SK-N-SH (cell line): Measurements from ENCODE around the gene MYLK3. TPM values are rescaled to one million over a fixed set of nuclear protein-coding genes. Genes with fewer than 3 reads are reported as not detected.

Experiments
- CTCF ChIA-PET: fragments of 300-600, 350-600 bp; formaldehyde crosslinking; extraction: SDS; loops from one replicate; lab custom pipeline; 2021; lab: Yijun Ruan, JAX
- POLR2A ChIA-PET: fragments of 350-600 bp; sonication (Branson Sonifier 250); formaldehyde crosslinking; extraction: SDS; loops from one replicate; lab custom pipeline; 2020; ENCODE audit warnings: antibody characterized with exemption, inconsistent platforms; lab: Yijun Ruan, JAX
- DNase-seq: peaks from one replicate; pipeline ENCODE4 v3.0.0; 2012
- H2AFZ ChIP-seq: fragments of 200-600 bp; sonication (generic); 2 replicates; pipeline ENCODE4 v1.8.1; 2016; ENCODE audit warnings: antibody characterized with exemption, mild to moderate bottlenecking, low read depth
- H3F3A ChIP-seq: fragments of 200-600 bp; sonication (generic); replicated peaks from 2 replicates; pipeline ENCODE3; 2016; ENCODE audit warnings: antibody characterized with exemption, mild to moderate bottlenecking; ENCODE audit not compliant: insufficient read depth
- H3K27ac ChIP-seq, 2 experiments: fragments of 200-500 bp in 1 of 2; fragments of 200-600 bp in 1 of 2; sonication (Bioruptor generic) in 1 of 2; sonication (generic), shearing (Covaris generic) in 1 of 2; 2 replicates each; pipeline versions ENCODE4 v1.5.1 to v1.6.1; 2014 to 2016; ENCODE audit warnings: low read depth in 2 of 2, inconsistent platforms in 1 of 2, low read length in 1 of 2, mild to moderate bottlenecking in 1 of 2, mixed read lengths in 1 of 2
- H3K27me3 ChIP-seq: fragments of 200-600 bp; sonication (generic), shearing (Covaris generic); 2 replicates; pipeline ENCODE4 v1.6.1; 2016; ENCODE audit warnings: mixed run types; ENCODE audit not compliant: insufficient read depth
- H3K36me3 ChIP-seq, 2 experiments: fragments of 200-500 bp in 1 of 2; fragments of 200-600 bp in 1 of 2; sonication (Bioruptor generic) in 1 of 2; sonication (generic) in 1 of 2; replicated peaks in 1 of 2; 2 replicates each; pipeline versions ENCODE3 to v1.5.1; 2014 to 2016; ENCODE audit warnings: low read length in 1 of 2, mild to moderate bottlenecking in 1 of 2; ENCODE audit not compliant: insufficient read depth in 2 of 2, control insufficient read depth in 1 of 2
- H3K4me1 ChIP-seq, 2 experiments: fragments of 200-500 bp in 1 of 2; fragments of 200-600 bp in 1 of 2; sonication (Bioruptor generic) in 1 of 2; sonication (generic), shearing (Covaris generic) in 1 of 2; 2 replicates each; pipeline versions ENCODE4 v1.5.1 to v1.6.1; 2014 to 2016; ENCODE audit warnings: low read depth in 1 of 2, low read length in 1 of 2, mixed run types in 1 of 2; ENCODE audit not compliant: insufficient read depth in 2 of 2, control insufficient read depth in 1 of 2
- H3K4me2 ChIP-seq: fragments of 200-600 bp; sonication (generic), shearing (Covaris generic); 2 replicates; pipeline ENCODE4 v1.6.1; 2017; ENCODE audit warnings: mixed run types
- H3K4me3 ChIP-seq, 2 experiments: fragments of 200-500 bp in 1 of 2; fragments of 200-600 bp in 1 of 2; sonication (Bioruptor generic) in 1 of 2; sonication (generic), shearing (Covaris generic) in 1 of 2; 2 replicates each; pipeline versions ENCODE4 v1.5.1 to v1.8.1; 2014 to 2016; ENCODE audit warnings: low read depth in 2 of 2, inconsistent platforms in 1 of 2, low read length in 1 of 2, mild to moderate bottlenecking in 1 of 2, mixed read lengths in 1 of 2, moderate library complexity in 1 of 2
- H3K79me2 ChIP-seq: fragments of 200-600 bp; sonication (generic); 2 replicates; pipeline ENCODE4 v1.8.1; 2017; ENCODE audit warnings: mild to moderate bottlenecking; ENCODE audit not compliant: insufficient read depth
- H3K9ac ChIP-seq: fragments of 200-600 bp; sonication (generic); 2 replicates; pipeline ENCODE4 v1.6.1; 2017; ENCODE audit warnings: mixed run types
- H3K9me2 ChIP-seq: fragments of 200-600 bp; sonication (generic); 2 replicates; pipeline ENCODE4 v1.6.1; 2017; ENCODE audit warnings: mixed run types
- H3K9me3 ChIP-seq: fragments of 200-600 bp; sonication (generic); 2 replicates; pipeline ENCODE4 v1.6.1; 2017; ENCODE audit warnings: mixed run types, mild to moderate bottlenecking, moderate library complexity
- H4K20me1 ChIP-seq: fragments of 200-600 bp; sonication (generic); 2 replicates; pipeline ENCODE4 v1.6.1; 2017; ENCODE audit warnings: mild to moderate bottlenecking, mixed run types; ENCODE audit not compliant: insufficient read depth
- ELF1 ChIP-seq: IDR thresholded peaks from 2 replicates; pipeline ENCODE4 v1.4.0; 2012
- EP300 ChIP-seq, 2 experiments: IDR thresholded peaks; 2 replicates each; pipeline versions ENCODE4 v1.4.0 to v1.6.1; 2012; ENCODE audit warnings: borderline replicate concordance in 1 of 2, low read depth in 1 of 2, low read length in 1 of 2
- FOSL2 ChIP-seq: IDR thresholded peaks from 2 replicates; pipeline ENCODE4 v1.4.0; 2012; ENCODE audit warnings: low read depth, mild to moderate bottlenecking, moderate library complexity, borderline replicate concordance
- FOXM1 ChIP-seq: IDR thresholded peaks from 2 replicates; pipeline ENCODE4 v1.4.0; 2012; ENCODE audit warnings: low read depth, mild to moderate bottlenecking
- GATA2 ChIP-seq: sonication (generic); formaldehyde crosslinking; IDR thresholded peaks from 2 replicates; pipeline ENCODE4 v1.5.0; 2020; ENCODE audit warnings: mild to moderate bottlenecking, missing genetic modification reagents
- JUND ChIP-seq: IDR thresholded peaks from 2 replicates; pipeline ENCODE4 v1.4.0; 2012
- MEF2A ChIP-seq: IDR thresholded peaks from 2 replicates; pipeline ENCODE4 v1.4.0; 2012; ENCODE audit warnings: low read depth, borderline replicate concordance
- NFIC ChIP-seq: IDR thresholded peaks from 2 replicates; pipeline ENCODE4 v1.4.0; 2012; ENCODE audit warnings: borderline replicate concordance
- NRF1 ChIP-seq: IDR thresholded peaks from 2 replicates; pipeline ENCODE4 v1.6.1; 2012; ENCODE audit warnings: low read depth, mild to moderate bottlenecking, low read length
- RAD21 ChIP-seq: IDR thresholded peaks from 2 replicates; pipeline ENCODE4 v1.6.1; 2012; ENCODE audit warnings: mild to moderate bottlenecking, low read length
- RCOR1 ChIP-seq: fragments of 150-350 bp; IDR thresholded peaks from 2 replicates; pipeline ENCODE4 v1.6.1; 2017; ENCODE audit warnings: antibody characterized with exemption, low read length
- SIN3A ChIP-seq: IDR thresholded peaks from 2 replicates; pipeline ENCODE4 v1.6.1; 2012; ENCODE audit warnings: low read depth, mild to moderate bottlenecking, low read length, moderate library complexity, borderline replicate concordance
- SMC3 ChIP-seq: IDR thresholded peaks from 2 replicates; pipeline ENCODE4 v1.6.1; 2012; ENCODE audit warnings: low read depth, low read length, improper control_type of control experiment
- TAF1 ChIP-seq: IDR thresholded peaks from 2 replicates; pipeline ENCODE4 v1.6.1; 2012; ENCODE audit warnings: low read depth, mild to moderate bottlenecking, low read length, moderate library complexity, borderline replicate concordance
- TEAD4 ChIP-seq: IDR thresholded peaks from 2 replicates; pipeline ENCODE4 v1.4.0; 2012; ENCODE audit warnings: mild to moderate bottlenecking, borderline replicate concordance; ENCODE audit not compliant: insufficient read depth
- USF1 ChIP-seq: IDR thresholded peaks from 2 replicates; pipeline ENCODE4 v1.4.0; 2012; ENCODE audit warnings: low read depth, borderline replicate concordance
- YY1 ChIP-seq: IDR thresholded peaks from 2 replicates; pipeline ENCODE4 v1.4.0; 2012; ENCODE audit warnings: low read depth, mild to moderate bottlenecking
- WGBS: methylation state at CpG from one replicate; pipeline ENCODE4 v1.1.6; 2017; ENCODE audit warnings: low lambda C conversion rate; 5-methylcytosine and 5-hydroxymethylcytosine counted together
- polyA plus RNA-seq, 3 experiments: library from polyadenylated mRNA; depleted of rRNA; stranded (reverse); fragments of >200 nt; gene quantifications; 2 replicates each; pipeline ENCODE4 v1.2.3, GENCODE V29; 2012
- TF ChIP-seq, protein P1 (sequence below): fragments of 150-350 bp; IDR thresholded peaks from 2 replicates; pipeline ENCODE4 v1.6.1; 2016; ENCODE audit warnings: mild to moderate bottlenecking, low read depth, low read length

The MYLK3 gene
- polyA plus RNA-seq, 1 of the 3 experiments (the other 2 are of a cell fraction), result 0.05 TPM

- Histone ChIP-seq H3K9ac (no peak overlapping the region), H3K36me3 (no peaks in the 10 kb centered on the region), H2AFZ (no peak overlapping the region), H3K4me1 (peaks cover 0 to 5% of the 10 kb centered on the region in 2 experiments; a peak in 1 of 4 replicates), H3K79me2 (no peaks in the 10 kb centered on the region), H4K20me1 (no peaks in the 10 kb centered on the region), H3F3A (no peaks in the 10 kb centered on the region), H3K27ac (no peak overlapping the region), H3K9me3 (no peaks in the 10 kb centered on the region), H3K27me3 (no peaks in the 10 kb centered on the region), H3K4me2 (no peak overlapping the region), H3K4me3 (no peak overlapping the region), H3K9me2 (no peaks in the 10 kb centered on the region)
- no peak for DNase-seq
- ChIA-PET POLR2A (no interaction called here), CTCF (no interaction called here)
- TF ChIP-seq GATA2 (CRISPR knock-in tag) (no peak), RCOR1 (no peak), NRF1 (no peak), JUND (no peak), USF1 (no peak), SIN3A (no peak), RAD21 (no peak)
- TF ChIP-seq, protein P1, sequence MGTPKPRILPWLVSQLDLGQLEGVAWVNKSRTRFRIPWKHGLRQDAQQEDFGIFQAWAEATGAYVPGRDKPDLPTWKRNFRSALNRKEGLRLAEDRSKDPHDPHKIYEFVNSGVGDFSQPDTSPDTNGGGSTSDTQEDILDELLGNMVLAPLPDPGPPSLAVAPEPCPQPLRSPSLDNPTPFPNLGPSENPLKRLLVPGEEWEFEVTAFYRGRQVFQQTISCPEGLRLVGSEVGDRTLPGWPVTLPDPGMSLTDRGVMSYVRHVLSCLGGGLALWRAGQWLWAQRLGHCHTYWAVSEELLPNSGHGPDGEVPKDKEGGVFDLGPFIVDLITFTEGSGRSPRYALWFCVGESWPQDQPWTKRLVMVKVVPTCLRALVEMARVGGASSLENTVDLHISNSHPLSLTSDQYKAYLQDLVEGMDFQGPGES, result no peak
- 74% methylated on average over 6 of the region's 6 CpGs for WGBS
Observed at GRCh38 chr16:46715769-46716305, 32.3 kb downstream of the MYLK3 start.

DNA sequence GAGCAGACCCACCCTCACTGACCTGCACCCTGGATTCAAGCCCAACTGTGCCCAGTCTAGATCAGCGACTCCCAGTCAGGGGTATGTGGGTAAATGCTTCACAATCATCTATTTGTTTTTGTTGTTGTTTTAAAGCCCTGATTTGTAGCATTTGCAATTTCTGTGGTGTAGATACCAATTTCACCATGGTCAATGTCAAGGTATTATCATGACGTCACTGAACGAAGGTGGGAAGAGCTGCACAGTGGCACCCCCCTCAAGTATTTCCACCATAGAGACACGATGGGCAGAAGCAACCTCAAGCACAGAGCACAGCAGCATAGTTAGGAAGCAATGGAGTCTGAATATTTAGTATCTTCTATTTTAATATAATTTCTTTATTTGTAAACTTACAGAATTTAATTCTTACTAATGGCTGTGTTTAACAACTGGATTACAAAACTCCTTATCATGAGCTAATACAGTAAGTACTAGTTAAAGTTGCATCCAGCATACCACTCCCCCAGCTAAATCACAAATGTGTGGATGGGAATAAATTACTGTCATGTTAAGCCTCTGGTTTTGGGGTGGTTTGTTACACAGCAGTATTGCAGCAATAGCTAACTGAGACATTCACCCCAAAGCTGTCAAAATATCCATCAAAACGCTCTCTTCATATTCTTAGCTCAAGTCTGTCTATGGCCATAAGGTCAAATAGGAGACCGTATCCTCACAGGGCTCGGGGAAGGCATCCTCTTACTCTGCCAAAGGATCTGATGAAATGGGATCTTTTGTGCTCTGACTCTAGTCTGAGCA, 33.1 kb downstream of the MYLK3 start:
- no peak for TF ChIP-seq NFIC
- no peak for TF ChIP-seq USF1
- no peak for TF ChIP-seq SMC3
- TF ChIP-seq FOSL2, result no peak
- no peak for TF ChIP-seq ELF1
- TF ChIP-seq EP300 (IDR thresholded peaks at IDR 0.05; ENCODE audit: borderline replicate concordance in 1 of 2, low read depth in 1 of 2, low read length in 1 of 2), result no peak
- TF ChIP-seq TAF1, result no peak
- TF ChIP-seq FOXM1, result no peak
- no peak for TF ChIP-seq MEF2A
- TF ChIP-seq TEAD4, result no peak
- TF ChIP-seq YY1, result no peak
- no peak for TF ChIP-seq NRF1
- TF ChIP-seq GATA2 (CRISPR knock-in tag), result no peak
- TF ChIP-seq, all 33 proteins: peak for 0
- ChIA-PET CTCF (interaction anchor here (1.2 kb wide), 1 partner anchor 18 kb away, joined by 3 read pairs; no protein-coding TSS in a partner anchor), POLR2A (no interaction called here)

More for the DNA sequence above, 33.1 kb downstream of the MYLK3 start:
- Histone ChIP-seq H3K4me3 (no peak overlapping the region), H3K9me2 (no peaks in the 10 kb centered on the region), H3K4me2 (no peak overlapping the region), H3K9me3 (no peaks in the 10 kb centered on the region), H3K27ac (no peak overlapping the region), H3K9ac (no peak overlapping the region), H3K27me3 (no peaks in the 10 kb centered on the region), H4K20me1 (no peaks in the 10 kb centered on the region), H3K4me1 (peaks cover 0 to 5% of the 10 kb centered on the region in 2 experiments; a peak in 1 of 4 replicates), H3F3A (no peaks in the 10 kb centered on the region), H3K36me3 (no peaks in the 10 kb centered on the region), H2AFZ (no peak overlapping the region), H3K79me2 (no peaks in the 10 kb centered on the region)
- WGBS, result 65% methylated on average over 7 of the region's 7 CpGs
- DNase-seq, result no peak
